Measurements from ENCODE around the gene CDH23.

- TF ChIP-seq RFX5 (IDR thresholded peaks at IDR 0.05; ENCODE audit: low read depth, low read length) (no peak), SP1 (IDR thresholded peaks at IDR 0.05; ENCODE audit: low read depth, low read length) (no peak), CTCF (IDR thresholded peaks at IDR 0.05 in 2 of 3, conservative IDR thresholded peaks at IDR 0.05 in 1 of 3; ENCODE audit: control insufficient read depth in 2 of 3, extremely low read depth in 1 of 3, insufficient read depth in 1 of 3, low read depth in 3 of 3, low read length in 3 of 3) (no peak), WRNIP1 (IDR thresholded peaks at IDR 0.05; ENCODE audit: borderline replicate concordance, low read depth, low read length) (no peak), TCF3 (IDR thresholded peaks at IDR 0.05; ENCODE audit: borderline replicate concordance, insufficient read depth, low read depth, low read length) (no peak), CEBPB (IDR thresholded peaks at IDR 0.05; ENCODE audit: borderline replicate concordance in 1 of 2, low read depth in 2 of 2, low read length in 2 of 2) (no peak), POU2F2 (IDR thresholded peaks at IDR 0.05; ENCODE audit: borderline replicate concordance, low read depth, low read length) (no peak), USF1 (IDR thresholded peaks at IDR 0.05; ENCODE audit: borderline replicate concordance, extremely low read length, insufficient read depth, low read depth, low read length) (no peak), ATF2 (IDR thresholded peaks at IDR 0.05; ENCODE audit: low read length) (no peak), SIN3A (IDR thresholded peaks at IDR 0.05; ENCODE audit: low read depth, low read length) (no peak), SMC3 (IDR thresholded peaks at IDR 0.05; ENCODE audit: borderline replicate concordance, low read length) (no peak), EGR1 (IDR thresholded peaks at IDR 0.05; ENCODE audit: borderline replicate concordance in 1 of 2, low read depth in 2 of 2, low read length in 2 of 2) (no peak)
Measured at GRCh38 chr10:71444284-71445054, 47.7 kb downstream of the CDH23 start.

Measured in GM12878 (cell line).